Psoas muscle (tissue), 8 donors: ENCODE results near the gene ITGA1. TPM values are rescaled to one million over a fixed set of nuclear protein-coding genes. Genes with fewer than 3 reads are reported as not detected.

Experiments used
- ATAC-seq, 4 donors: fragments of 200-7000 bp; cut with Tn5 transposase; one replicate each; pipeline ENCODE4 v1.9.1; 2020; ENCODE audit warnings: moderate library complexity in 3 of 4, mild to moderate bottlenecking in 2 of 4
- DNase-seq, 2 donors: peaks; one replicate each; pipeline ENCODE4 v3.0.0-alpha.2; 2020
- H3K27ac ChIP-seq: fragments of 200-600 bp; one replicate; pipeline ENCODE4 v1.8.0; 2022
- H3K27me3 ChIP-seq, 3 donors: fragments of 200-600 bp in 1 of 3; one replicate each; pipeline versions ENCODE4 v1.6.1 to v1.8.0; 2013 to 2022; ENCODE audit warnings: low read length in 2 of 3, mild to moderate bottlenecking in 2 of 3, moderate library complexity in 1 of 3; ENCODE audit not compliant: insufficient read depth in 3 of 3
- H3K36me3 ChIP-seq, 2 donors: fragments of 200-600 bp in 1 of 2; one replicate each; pipeline versions ENCODE4 v1.6.1 to v1.8.0; 2013 to 2022; ENCODE audit warnings: low read depth in 1 of 2, mild to moderate bottlenecking in 1 of 2, moderate library complexity in 1 of 2; ENCODE audit not compliant: insufficient read depth in 1 of 2
- H3K4me1 ChIP-seq: fragments of 200-600 bp; one replicate; pipeline ENCODE4 v1.8.0; 2022
- H3K4me3 ChIP-seq: fragments of 200-600 bp; one replicate; pipeline ENCODE4 v1.8.0; 2022; ENCODE audit warnings: mild to moderate bottlenecking
- H3K9me3 ChIP-seq: fragments of 200-600 bp; one replicate; pipeline ENCODE4 v1.8.0; 2022
- WGBS, 3 donors: extraction: QIAGEN DNeasy Blood & Tissue Kit; methylation state at CpG; one replicate each; pipeline versions ENCODE4 v1.1.6 to v1.1.7; 2013; 5-methylcytosine and 5-hydroxymethylcytosine counted together
- intact Hi-C, 2 donors: fragments of 100-400 bp; cut with DNase I; formaldehyde crosslinking; loops; one replicate each; pipeline versions ENCODE4 v1.11.0 to v1.14.2; 2022
- polyA plus RNA-seq, 3 donors: library from polyadenylated mRNA; stranded (reverse); fragments of 200-250 nt; gene quantifications; one replicate each; pipeline ENCODE4 v1.2.3, GENCODE V29; 2013
- total RNA-seq, 4 donors: library from RNA; stranded (reverse); fragmentation: NEBNext Ultra II Directional in 2 of 4; extraction: Animal tissue kit (Norgen Biotek cat#: 25700) in 2 of 4; gene quantifications; one replicate each; pipeline versions ENCODE4 v1.2.1 to v1.2.4, GENCODE V29; 2021 to 2023
- TF ChIP-seq, protein P1 (sequence below): fragments of 200-600 bp; IDR thresholded peaks from one replicate; pipeline ENCODE4 v1.8.0; 2022; ENCODE audit warnings: antibody characterized with exemption
- donor health status: healthy with polysubstance abuse.
- donor health status: DM: no; HTN: no; CAD: no; lungs with moderate emphysema.
- donor health status: Bipolar disorder and iron deficiency.
- donor health status: healthy.
- donor health status: DM: yes; HTN: yes; CAD: no.
- donor health status: DM: no; HTN: no; CAD: no.
- donor health status: DM: no; HTN: no; CAD: no.
- donor health status: DM: yes; HTN: yes; CAD: no.

ITGA1 gene
- total and polyA plus RNA-seq, 7 donors, result 3.4 to 29.3 (median 13.0) TPM

- H3K4me1 ChIP-seq, result peaks cover 26% of the 10 kb centered on the region
- 47 to 100% (median 100%) methylated on average over 1 of the region's 1 CpG for WGBS, 3 donors
- ATAC-seq, result no peak
Observed at GRCh38 chr5:52810426-52810825, 22.7 kb downstream of the ITGA1 start.

GRCh38 chr5:52811067-52811749 is 23.5 kb downstream of the ITGA1 start:
- 73 to 92% (median 88%) methylated on average over 3 of the region's 3 CpGs for WGBS, 3 donors
- H3K4me1 ChIP-seq, result peaks cover 23% of the 10 kb centered on the region
- H3K4me3 ChIP-seq, result no peak overlapping the region
- DNase-seq, result no peak
- TF ChIP-seq, protein P1, sequence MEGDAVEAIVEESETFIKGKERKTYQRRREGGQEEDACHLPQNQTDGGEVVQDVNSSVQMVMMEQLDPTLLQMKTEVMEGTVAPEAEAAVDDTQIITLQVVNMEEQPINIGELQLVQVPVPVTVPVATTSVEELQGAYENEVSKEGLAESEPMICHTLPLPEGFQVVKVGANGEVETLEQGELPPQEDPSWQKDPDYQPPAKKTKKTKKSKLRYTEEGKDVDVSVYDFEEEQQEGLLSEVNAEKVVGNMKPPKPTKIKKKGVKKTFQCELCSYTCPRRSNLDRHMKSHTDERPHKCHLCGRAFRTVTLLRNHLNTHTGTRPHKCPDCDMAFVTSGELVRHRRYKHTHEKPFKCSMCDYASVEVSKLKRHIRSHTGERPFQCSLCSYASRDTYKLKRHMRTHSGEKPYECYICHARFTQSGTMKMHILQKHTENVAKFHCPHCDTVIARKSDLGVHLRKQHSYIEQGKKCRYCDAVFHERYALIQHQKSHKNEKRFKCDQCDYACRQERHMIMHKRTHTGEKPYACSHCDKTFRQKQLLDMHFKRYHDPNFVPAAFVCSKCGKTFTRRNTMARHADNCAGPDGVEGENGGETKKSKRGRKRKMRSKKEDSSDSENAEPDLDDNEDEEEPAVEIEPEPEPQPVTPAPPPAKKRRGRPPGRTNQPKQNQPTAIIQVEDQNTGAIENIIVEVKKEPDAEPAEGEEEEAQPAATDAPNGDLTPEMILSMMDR, result no peak
- peak in 1 of 4 donors; percentile 49 for ATAC-seq
- H3K27me3 ChIP-seq, result no peaks in the 10 kb centered on the region
- intact Hi-C loops, result no loop called here
- H3K36me3 ChIP-seq, result no peaks in the 10 kb centered on the region
- no peaks in the 10 kb centered on the region for H3K9me3 ChIP-seq
- H3K27ac ChIP-seq, result no peak overlapping the region

More at GRCh38 chr5:52810426-52810825, 22.7 kb downstream of the ITGA1 start:
- Histone ChIP-seq H3K9me3 (no peaks in the 10 kb centered on the region), H3K4me3 (no peak overlapping the region), H3K36me3 (no peaks in the 10 kb centered on the region), H3K27me3 (no peaks in the 10 kb centered on the region), H3K27ac (no peak overlapping the region)
- intact Hi-C loops, result no loop called here
- TF ChIP-seq, protein P1, result no peak
- DNase-seq, result no peak

- Histone ChIP-seq H3K27ac (no peak overlapping the region), H3K4me3 (no peak overlapping the region), H3K9me3 (no peaks in the 10 kb centered on the region), H3K27me3 (no peaks in the 10 kb centered on the region), H3K36me3 (no peaks in the 10 kb centered on the region), H3K4me1 (peaks cover 15% of the 10 kb centered on the region)
- DNase-seq (no peak), ATAC-seq (no peak)
- TF ChIP-seq, protein P1, result no peak
- WGBS, 3 donors, result 57 to 61% (median 60%) methylated on average over 4 of the region's 4 CpGs
- intact Hi-C loops, result no loop called here
Observed at GRCh38 chr5:52814352-52815148, 26.8 kb downstream of the ITGA1 start.

- peaks cover 17% of the 10 kb centered on the region for H3K4me1 ChIP-seq
- 82 to 96% (median 83%) methylated on average over 1 of the region's 1 CpG for WGBS, 3 donors
- H3K9me3 ChIP-seq, result no peaks in the 10 kb centered on the region
- TF ChIP-seq, protein P1, result no peak
- no peak for DNase-seq
- no peak for ATAC-seq
- intact Hi-C loops, result no loop called here
- no peaks in the 10 kb centered on the region for H3K36me3 ChIP-seq
- H3K27me3 ChIP-seq, result no peaks in the 10 kb centered on the region
- H3K27ac ChIP-seq, result no peak overlapping the region
- H3K4me3 ChIP-seq, result no peak overlapping the region
Observed at GRCh38 chr5:52817818-52818217, 30.1 kb downstream of the ITGA1 start.
